Kidney glomerular epithelial cell (primary cell): ENCODE data around the gene CEP120.
"Not testable (repeated sequence)": the region's sequence is repeated elsewhere in the genome, so short reads cannot be mapped to it uniquely, and the experiment has no call there.

ENCODE experiments used
- DNase-seq: peaks from one replicate; lab custom pipeline; 2025; lab: John Stamatoyannopoulos, UW

The CEP120 gene

DNA sequence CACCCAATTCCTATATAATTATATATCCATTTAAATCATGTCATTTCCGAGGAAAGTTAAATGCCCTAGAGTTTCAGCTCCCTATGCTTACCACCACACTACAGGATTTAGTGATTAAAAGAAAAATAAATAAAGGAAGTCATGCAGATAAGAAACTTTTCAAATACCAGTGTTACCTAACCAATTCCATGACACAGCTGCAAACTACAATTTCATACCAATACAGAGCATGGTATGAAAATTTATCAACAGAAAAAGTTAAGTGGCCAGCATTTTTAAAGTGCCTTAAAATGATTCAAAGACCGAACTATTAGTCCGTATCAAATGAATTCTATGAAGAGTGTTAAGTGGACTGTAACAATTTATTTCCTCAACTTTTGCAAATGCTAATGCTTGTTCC is 35.9 kb downstream of the CEP120 start:
- DNase-seq = no peak

DNA sequence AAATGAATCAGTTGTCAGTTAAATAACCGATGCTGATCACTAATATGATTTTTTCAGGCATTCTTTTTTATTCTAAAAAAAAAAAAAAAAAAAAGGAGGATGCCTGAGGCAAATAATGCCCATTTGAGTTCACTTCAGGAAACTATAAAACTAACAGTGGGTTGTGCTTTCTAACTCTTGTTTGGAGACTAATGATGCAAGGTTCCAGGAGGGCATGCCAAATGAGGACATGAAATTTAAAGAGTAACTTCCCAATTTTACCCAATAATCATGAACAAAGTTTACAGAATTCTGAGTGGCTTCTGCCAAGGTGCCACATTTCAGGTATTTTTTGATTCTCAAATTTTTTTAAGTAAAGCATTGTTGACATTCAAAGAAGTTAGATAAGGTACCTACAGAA is 41.0 kb downstream of the CEP120 start:
- no peak for DNase-seq

DNA sequence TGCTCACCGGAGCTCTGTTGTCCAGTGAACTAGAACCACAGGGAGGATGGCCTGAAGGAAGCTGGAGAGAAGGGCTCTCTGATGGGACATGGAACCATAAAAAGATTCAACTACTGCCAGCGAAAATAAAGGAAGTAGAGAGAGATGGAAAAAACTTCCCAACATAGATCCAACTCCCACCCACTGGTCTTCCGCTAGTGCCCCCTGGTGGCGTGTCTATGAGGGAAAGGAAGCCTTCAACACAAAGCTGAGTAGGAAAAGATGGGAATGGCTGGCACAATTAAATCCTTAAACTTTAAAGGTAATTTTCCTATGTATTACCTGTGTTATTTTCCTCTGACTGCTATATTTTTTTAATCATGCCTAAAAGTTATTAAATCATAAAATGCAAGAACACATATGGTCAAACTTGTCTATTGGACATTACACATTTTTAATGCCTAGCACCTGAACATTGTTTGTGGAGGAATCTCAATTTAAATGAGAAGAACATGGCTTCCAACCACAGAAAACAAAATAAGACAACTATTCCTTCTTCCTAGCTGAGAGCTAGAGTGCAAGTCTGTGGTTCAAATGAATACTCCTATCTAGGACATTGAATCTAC is 51.5 kb downstream of the CEP120 start:
- DNase-seq = peak; percentile 20

DNA sequence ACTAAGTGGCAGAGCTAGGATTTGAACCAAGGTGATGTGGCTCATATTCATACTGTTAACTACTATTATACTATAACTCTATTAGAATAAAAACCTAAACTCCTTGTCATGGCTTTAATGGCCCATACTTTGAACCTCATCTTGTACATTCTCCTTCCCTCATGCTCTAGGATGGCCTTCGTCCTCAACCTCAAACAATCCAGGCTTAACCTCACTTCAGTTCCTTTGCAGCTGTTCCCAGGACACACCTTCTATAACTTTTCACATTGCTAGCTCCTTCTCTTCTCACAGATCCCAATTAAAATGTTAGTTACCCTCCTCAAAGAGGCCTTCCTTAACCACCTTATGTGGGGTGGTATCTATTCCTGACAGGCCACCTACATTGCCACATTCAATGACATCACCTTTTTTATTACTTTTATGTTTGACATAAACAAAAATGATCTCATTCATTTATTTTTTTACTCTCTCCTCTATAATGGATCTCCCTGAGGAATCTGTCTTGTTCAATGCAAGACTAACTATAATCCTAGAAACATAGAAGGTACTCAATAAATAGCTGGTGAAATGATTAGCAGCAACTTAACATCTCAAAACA is 53.7 kb downstream of the CEP120 start:
- no peak for DNase-seq

DNA sequence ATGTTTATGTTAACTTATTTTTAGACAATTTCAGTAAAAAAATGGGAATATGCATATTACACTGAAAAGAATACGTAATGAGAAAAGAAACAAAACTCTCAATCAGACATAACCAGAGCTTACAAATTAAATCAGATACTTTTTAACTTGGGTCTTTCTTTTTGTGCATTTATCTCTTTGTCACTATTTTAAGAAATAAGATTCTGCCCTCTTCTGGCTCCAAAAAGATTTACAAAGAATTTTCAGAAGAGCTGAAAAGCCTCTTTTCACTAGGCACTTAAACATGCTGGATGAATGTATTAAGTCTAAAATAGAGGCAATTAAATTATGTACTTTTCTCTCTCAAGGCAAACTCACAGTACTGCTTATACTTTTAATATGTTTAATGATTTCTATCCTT is 55.5 kb downstream of the CEP120 start:
- no peak for DNase-seq

DNA sequence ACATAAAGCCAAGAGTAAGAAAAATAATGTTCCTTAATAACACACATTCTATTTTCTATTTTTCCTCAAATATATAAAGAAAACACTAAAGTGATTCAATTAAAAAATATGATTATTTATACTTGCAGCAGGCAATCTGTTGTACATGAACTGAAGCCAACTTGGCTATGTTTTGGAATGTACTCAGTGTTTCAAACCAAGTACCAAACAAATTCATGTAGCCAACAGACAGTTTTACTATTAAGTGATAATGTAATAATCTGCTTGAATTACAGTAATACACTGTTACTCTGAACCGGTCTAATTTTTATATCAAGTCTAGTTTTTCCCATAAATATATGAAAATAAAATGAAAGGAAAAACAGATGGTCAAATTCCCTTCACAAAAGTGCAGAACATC is 58.0 kb downstream of the CEP120 start:
- no peak for DNase-seq

DNA sequence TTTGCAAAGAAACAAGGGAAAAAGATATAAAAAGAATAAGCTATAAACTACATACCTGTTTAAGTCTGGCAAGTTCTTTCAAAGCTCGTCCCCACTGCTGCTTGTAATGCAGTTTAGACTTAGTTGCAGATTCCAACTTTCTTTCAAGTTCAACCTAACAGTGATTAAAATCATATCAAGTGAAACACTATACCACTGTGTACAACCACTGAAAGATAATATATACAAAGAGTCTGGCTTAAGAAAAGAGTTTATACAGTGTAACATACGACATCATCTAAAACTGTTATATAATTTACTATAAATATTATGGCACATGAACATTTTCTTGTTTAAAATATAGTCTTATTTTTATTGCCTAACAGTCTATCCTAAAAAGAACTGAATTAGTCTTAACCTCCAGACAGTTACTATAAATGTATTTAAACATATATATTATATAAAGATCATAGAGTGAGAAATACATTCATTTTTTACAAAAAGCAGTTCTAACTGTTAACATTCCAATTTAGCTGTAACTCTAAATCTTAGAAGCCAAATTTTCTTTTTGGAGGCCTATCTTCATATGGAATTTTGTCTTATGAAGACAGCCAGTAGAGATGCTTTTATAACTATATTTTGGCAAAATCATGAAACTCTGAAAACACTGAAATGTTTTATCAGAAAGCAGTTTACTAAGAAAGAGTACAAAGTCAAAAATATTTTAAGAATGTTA is 58.6 kb downstream of the CEP120 start:
- DNase-seq = no peak

DNA sequence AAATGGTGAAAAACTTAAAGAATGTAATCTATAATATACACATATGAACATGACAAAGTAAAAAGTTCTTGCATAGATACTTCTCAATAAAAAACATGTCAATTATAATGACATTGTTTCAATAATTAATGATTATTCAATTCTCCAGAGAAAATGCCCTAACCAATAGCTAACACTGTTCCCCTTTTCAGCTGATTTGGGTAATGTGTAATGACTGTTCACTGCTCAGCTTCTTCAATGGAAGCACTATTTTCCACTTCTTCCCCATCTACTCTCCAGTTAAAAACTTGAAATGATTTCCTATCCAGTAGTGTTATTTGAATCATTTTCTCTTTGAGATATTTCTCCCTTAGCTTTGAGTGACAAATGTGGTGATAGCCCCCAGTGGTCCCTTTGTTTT is 62.3 kb downstream of the CEP120 start:
- no peak for DNase-seq

DNA sequence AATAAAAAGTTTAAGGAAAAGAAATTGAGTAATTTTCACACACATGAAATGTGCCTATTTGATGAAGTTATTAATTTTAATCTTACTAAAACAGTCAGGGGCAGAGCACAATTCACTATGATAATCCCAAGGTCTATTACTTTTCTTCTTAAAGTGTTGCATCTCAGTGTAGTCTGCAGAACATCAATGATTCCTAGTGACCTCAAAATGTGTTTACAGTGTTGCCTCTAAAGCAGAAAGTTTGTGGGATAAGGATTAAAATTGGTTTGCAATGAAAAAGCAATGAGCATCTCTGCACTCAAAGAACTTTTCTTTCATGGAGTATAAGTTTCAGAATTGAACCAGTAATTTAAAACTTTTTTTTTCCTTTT is 63.0 kb downstream of the CEP120 start:
- DNase-seq = no peak

DNA sequence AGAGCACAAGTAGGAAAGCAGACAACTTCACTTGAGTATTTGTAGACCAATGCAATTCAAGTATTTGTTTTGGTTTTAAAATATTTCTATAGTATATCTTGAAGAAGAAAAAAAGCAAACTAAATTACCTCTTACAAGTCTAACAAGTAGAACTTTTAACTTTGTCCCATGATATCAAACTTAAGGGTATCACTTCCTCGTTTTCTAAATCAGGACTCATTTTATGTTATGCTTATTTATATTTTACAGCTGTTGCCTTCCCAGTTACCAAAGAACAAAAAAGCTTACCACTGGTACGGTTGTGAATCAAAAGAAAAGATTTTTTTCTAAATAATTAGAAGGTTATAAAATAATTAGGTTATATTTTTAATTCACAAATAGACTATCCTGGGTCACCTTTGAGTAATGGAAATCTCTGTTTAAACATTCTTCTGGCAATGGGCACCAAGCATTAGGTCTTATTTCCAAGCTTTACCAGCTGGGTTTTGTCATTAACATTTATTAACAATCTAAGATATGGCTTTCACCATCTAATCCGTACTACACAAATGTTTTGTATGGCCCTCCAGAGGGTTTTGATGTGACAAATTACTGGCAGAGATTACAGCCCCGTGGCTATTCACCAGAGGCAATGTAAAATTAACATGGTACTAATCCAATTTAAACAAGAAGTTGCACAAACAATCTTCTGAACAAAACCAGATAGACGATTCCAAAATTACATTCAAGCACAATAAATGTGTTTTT is 63.6 kb downstream of the CEP120 start:
- DNase-seq = no peak

DNA sequence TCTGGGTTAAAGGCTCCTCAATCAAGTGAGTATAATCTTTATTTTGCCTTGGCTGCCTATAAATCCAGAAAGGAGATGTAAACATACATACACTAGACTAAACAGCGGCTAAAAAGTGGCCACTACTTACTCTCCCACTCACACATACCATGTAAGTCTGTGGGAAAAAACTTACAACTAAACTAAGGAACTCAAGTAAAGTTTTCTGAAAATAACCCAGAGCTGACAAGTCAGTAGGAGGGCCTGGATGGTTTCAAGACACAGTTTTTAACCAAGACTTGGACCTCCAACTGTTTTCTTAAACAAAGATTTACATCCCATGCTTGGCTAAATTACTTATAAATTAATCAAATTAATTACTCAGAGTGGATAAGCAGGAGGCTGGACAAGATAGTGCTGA is 64.5 kb downstream of the CEP120 start:
- no peak for DNase-seq

DNA sequence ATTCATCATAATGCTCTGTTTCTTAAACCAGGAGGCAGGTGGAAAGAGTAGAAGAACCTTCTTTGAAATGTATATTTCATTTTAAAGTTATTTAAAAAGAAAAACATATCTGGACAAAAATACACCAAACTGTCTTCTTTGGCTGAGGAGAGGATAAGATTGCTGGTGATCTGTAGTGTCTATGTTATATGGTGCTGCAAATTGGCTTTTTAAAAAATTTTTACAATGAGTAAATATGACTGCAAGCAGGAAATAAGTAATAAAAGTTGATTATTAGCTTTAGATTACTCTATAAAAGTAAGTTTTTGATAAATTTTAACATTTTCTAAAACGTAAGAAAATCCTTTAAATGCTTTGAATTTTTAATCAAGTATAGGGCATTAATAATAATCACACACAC is 64.9 kb downstream of the CEP120 start:
- DNase-seq = no peak

DNA sequence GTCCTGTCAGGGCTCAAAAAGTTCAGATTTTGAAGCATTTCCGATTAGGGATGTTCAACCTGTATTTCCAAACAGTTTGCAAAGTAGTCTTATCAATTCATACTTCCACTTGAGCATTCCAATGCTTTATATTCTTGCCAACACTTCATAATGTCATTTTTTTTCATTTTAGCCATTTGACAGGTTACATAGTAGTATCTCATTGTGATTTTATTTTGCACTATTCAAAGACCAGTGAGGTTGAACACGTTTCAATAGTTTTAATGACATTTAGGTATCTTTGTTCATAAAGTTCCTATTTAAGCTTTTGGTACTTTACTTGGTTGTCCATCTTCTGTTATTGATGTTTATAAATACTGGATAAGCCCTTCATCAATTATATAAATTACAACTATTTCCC is 71.4 kb downstream of the CEP120 start:
- no peak for DNase-seq

DNA sequence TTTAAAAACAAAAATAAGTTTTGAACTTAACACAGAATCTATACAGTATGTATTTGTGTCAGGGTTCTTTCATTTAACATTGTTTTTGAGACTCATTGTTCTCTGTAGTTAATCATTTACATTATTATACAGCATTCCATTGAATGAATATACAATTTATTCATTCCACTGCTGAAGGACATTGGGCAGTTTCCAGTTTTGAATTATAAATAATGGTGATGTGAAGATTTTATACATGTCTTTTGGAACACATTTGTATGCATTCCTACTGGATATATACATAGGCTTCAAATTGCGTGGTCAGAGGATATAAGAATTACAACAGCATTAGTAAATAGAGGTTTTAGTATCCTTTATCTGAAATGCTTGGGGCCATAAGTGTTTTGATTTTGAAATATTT is 72.0 kb downstream of the CEP120 start:
- no peak for DNase-seq

DNA sequence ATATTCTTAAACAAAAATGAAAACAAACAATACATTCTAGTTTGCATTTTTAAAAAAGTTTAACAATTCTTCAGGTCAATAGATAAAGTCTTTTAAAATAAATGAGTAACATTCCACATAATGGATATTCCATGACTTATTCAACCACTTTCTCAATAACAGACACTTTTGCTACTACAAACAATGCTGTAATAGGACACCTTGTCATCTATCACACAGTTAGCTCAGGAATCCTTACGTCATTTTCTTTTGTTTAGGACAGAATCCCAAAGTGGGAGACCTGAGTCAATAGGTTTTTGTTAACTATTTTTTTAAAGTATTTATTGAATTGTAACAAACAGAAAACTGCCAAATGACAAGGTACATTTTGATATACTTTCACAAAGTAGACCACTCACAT is 72.5 kb downstream of the CEP120 start:
- DNase-seq = no peak

DNA sequence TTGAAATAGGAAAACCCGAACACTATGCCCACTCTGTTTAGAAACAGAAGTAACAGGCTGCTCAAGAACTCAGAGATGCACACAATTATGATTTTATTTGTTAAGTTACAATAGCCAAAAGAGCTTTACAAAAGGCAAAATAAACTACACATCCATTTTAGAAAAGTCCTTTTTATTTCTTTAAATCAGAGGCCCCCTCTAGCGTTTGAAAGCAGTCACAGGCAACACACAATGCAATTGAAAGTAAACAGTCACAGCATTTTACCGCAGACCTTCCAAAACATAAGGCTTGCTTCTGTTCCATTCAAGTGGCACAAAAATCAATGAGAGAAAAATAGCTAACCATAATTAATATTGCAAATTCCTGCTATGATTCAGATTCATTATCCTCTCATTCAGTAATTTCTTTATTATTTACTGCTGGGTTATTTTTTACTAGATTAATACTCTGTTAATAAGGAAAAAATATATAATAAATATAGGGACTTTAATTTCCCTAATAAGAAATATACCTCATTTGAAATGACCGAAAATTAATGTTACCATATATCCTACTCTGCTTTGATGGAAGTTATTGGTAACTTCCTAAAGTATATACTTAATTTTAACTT is 78.3 kb downstream of the CEP120 start:
- peak; percentile 39 for DNase-seq

DNA sequence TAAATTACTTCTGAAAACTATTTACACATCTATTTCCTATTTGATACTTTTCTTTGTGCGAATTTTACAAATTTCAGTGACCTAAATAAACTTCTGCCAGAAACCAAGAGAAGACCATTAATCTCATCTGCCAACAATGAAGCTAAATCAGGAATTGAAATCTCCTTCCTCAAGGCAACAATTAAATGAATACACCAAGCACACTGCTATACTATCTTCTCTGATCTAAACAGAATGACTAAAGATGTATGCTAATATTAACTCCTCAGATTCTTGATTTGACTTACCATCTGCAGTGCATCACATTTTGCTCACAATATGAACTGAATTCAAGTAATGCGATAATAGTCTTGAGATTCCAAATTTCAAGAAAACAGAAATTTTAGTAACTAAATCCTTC is 82.3 kb downstream of the CEP120 start:
- DNase-seq = no peak

DNA sequence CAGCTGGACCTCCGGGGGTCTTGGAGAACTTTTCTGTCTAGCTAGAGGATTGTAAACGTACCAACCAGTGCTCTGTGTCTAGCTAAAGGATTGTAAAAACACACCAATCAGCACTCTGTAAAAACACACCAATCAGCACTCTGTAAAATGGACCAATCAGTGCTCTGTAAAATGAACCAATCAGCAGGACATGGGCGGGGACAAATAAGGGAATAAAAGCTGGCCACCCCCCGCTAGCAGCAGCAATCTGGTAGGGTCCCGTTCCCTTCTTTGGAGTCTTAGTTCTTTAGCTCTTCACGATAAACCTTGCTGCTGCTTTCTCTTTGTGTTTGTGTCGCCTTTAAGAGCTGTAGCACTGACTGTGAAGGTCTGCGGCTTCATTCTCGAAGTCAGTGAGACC is 114.8 kb downstream of the CEP120 start:
- not testable (repeated sequence) for DNase-seq

DNA sequence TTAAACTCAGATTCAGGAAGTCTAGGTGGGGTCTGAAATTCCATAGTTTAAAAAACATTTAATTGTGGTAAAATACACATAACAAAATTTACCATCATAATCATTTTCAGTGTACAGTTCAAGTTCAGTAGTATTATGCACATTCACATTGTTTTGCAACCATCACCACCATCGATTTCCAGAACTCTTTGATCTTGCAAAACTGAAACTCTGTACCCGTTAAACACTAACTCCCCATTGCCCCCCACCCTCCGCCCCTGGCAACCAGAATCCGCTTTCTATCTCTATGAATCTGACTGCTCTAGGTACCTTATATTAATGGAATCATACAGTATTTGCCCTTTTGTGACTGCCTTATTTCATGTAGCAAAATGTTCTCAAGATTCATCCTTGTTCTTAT is 117.5 kb downstream of the CEP120 start:
- DNase-seq = no peak

DNA sequence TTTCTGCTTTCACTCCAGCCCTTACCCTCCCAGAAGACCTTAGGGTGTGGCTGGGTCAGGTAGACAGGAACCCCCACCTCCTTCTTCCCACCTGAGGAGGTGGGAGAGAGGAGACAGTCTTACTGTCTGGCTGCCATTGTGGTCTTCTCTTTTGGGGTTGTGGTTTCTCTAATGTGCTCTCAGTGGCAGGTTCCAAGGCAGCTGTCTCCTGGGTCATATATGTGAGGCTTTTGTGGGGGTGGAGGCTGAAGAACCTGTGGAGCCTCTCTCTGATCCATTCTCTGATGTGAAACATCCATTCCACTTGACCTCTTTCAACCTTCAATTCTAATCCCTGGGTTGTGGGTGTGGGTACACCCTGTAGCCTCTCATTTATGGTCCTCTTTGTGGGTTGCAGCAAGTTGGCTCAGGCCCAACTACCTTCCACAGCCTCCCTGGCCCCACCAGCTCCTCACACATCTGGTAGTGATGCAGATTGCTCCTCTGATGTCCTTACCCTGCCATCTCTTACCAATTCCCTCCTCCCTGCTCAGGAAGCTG is 118.4 kb downstream of the CEP120 start:
- DNase-seq = no peak

DNA sequence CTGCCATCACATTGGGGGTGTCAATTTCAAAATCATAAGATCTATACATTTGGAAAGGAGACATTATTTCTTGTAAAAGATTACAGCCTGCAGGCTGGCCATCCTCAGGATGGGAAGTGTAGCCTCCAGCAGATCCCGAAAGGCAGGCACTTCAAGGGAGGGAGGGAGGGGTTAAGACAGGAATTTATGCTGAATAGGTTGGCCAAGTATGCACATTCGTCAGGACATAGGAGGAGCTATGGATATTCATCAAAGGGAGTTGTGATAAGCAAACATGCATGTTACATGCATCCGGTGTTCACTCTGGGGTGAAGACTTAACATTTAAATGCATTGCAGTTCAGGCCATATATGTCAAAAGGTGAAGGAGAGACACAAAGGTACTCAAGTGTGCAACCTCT is 119.4 kb downstream of the CEP120 start:
- no peak for DNase-seq

DNA sequence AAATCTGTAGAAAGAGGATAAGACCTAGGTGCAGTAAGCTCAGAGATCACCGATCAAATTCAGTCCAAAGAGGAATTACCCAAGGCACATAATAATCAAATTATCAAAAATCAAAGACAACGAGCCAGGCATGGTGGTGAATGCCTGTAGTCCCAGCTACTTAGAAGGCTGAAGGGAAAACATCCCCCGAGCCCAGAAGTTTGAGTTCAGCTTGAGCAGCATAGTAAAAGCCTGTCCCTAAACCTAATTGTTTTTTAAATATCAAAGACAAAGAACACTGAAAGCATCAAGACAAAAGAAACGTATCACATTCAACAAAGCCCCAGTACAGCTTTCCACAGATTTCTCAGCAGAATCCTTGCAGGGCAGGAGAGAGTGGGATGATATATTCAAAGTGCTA is 122.9 kb downstream of the CEP120 start:
- no peak for DNase-seq
